GM18909 (cell line): ENCODE results near the gene PGPEP1.
"Not testable (repeated sequence)": the region's sequence is repeated elsewhere in the genome, so short reads cannot be mapped to it uniquely, and the experiment has no call there.

Source experiments
- ATAC-seq: cut with Tn5 transposase; IDR thresholded peaks from one replicate; pipeline ENCODE4 v1.9.1; 2021; ENCODE audit warnings: mild to moderate bottlenecking; ENCODE audit not compliant: unreplicated experiment, poor library complexity

Gene PGPEP1

GRCh38 chr19:18388960-18389725 is 48.7 kb downstream of the PGPEP1 start:
- ATAC-seq, result no peak

- no peak for ATAC-seq
Measured at GRCh38 chr19:18389726-18390064, 49.3 kb downstream of the PGPEP1 start.

- ATAC-seq, result no peak
Measured at GRCh38 chr19:18390065-18390907, 49.9 kb downstream of the PGPEP1 start.

- no peak for ATAC-seq
Measured at GRCh38 chr19:18391509-18392075, 51.2 kb downstream of the PGPEP1 start.

GRCh38 chr19:18392417-18392816 is 52.0 kb downstream of the PGPEP1 start:
- no peak for ATAC-seq

- ATAC-seq, result no peak
Measured at GRCh38 chr19:18392926-18393325, 52.5 kb downstream of the PGPEP1 start.

- no peak for ATAC-seq
Measured at GRCh38 chr19:18393836-18394235, 53.4 kb downstream of the PGPEP1 start.

GRCh38 chr19:18396471-18397241 is 56.3 kb downstream of the PGPEP1 start:
- no peak for ATAC-seq

- ATAC-seq, result no peak
Measured at GRCh38 chr19:18397242-18398202, 57.1 kb downstream of the PGPEP1 start, which contains the start of gene LRRC25. Gene LRRC25, minus strand, starts transcription at chr19:18397622. Its CDS starts 659 bp downstream, at chr19:18396963.

GRCh38 chr19:18399008-18399407 is 58.6 kb downstream of the PGPEP1 start:
- ATAC-seq, result no peak

- ATAC-seq, result no peak
Measured at GRCh38 chr19:18401580-18402112, 61.2 kb downstream of the PGPEP1 start.

GRCh38 chr19:18402455-18403248 is 62.3 kb downstream of the PGPEP1 start:
- ATAC-seq, result not testable (repeated sequence)

GRCh38 chr19:18405754-18406153 is 65.4 kb downstream of the PGPEP1 start:
- ATAC-seq, result not testable (repeated sequence)

- ATAC-seq, result no peak
Measured at GRCh38 chr19:18406749-18407148, 66.4 kb downstream of the PGPEP1 start.

- peak; percentile 59 for ATAC-seq
Measured at GRCh38 chr19:18408053-18408476, 67.7 kb downstream of the PGPEP1 start.

- ATAC-seq, result no peak
Measured at GRCh38 chr19:18412610-18413239, 72.3 kb downstream of the PGPEP1 start.

- no peak for ATAC-seq
Measured at GRCh38 chr19:18414504-18415177, 74.2 kb downstream of the PGPEP1 start.
